CD8-positive, alpha-beta memory T cell (primary cell): ENCODE measurements around the gene NCAM1. TPM values are rescaled to one million over a fixed set of nuclear protein-coding genes. Genes with fewer than 3 reads are reported as not detected.

Experiments
- CTCF ChIA-PET: fragments of 350-600 bp; sonication (Branson Sonifier 250); formaldehyde crosslinking; loops from one replicate; lab custom pipeline; 2021; ENCODE audit warnings: antibody characterized with exemption; lab: Charles Lee
- POLR2A ChIA-PET: fragments of 350-600 bp; sonication (Branson Sonifier 250); formaldehyde crosslinking; loops from one replicate; lab custom pipeline; 2021; ENCODE audit warnings: antibody characterized with exemption; lab: Charles Lee
- DNase-seq, 5 donors: peaks; one replicate each; pipeline versions ENCODE4 v3.0.0 to v3.0.0-alpha.2; 2020 to 2022; ENCODE audit warnings: mixed read lengths in 1 of 5
- H3K27ac ChIP-seq: one replicate; pipeline ENCODE4 v1.7.0; 2013; ENCODE audit warnings: low read depth, mild to moderate bottlenecking, low read length, moderate library complexity
- H3K27me3 ChIP-seq: 2 replicates; pipeline ENCODE4 v1.7.0; 2013; ENCODE audit warnings: low read length, mild to moderate bottlenecking; ENCODE audit not compliant: insufficient read depth, poor library complexity, severe bottlenecking
- H3K36me3 ChIP-seq: 2 replicates; pipeline ENCODE4 v1.7.0; 2013; ENCODE audit warnings: mild to moderate bottlenecking, low read length, moderate library complexity; ENCODE audit not compliant: insufficient read depth
- H3K4me1 ChIP-seq: 2 replicates; pipeline ENCODE4 v1.7.0; 2013; ENCODE audit warnings: mild to moderate bottlenecking, low read length, moderate library complexity; ENCODE audit not compliant: insufficient read depth
- H3K4me3 ChIP-seq: 2 replicates; pipeline ENCODE4 v1.7.0; 2013; ENCODE audit warnings: mild to moderate bottlenecking, low read length
- H3K9me3 ChIP-seq: 2 replicates; pipeline ENCODE4 v1.7.0; 2013; ENCODE audit warnings: mild to moderate bottlenecking, low read length
- H3K27ac Mint-ChIP-seq, 8 donors: one replicate each; pipeline ENCODE4 v1.8.0; 2020 to 2021; ENCODE audit warnings: mixed read lengths in 8 of 8, mild to moderate bottlenecking in 6 of 8, inconsistent platforms in 3 of 8, moderate library complexity in 3 of 8
- H3K27me3 Mint-ChIP-seq, 2 donors: one replicate each; pipeline ENCODE4 v1.8.0; 2020 to 2021; ENCODE audit warnings: mixed read lengths in 2 of 2, mild to moderate bottlenecking in 1 of 2, moderate library complexity in 1 of 2
- H3K36me3 Mint-ChIP-seq, 3 donors: one replicate each; pipeline ENCODE4 v1.8.0; 2020 to 2021; ENCODE audit warnings: mixed read lengths in 3 of 3, inconsistent platforms in 1 of 3, mild to moderate bottlenecking in 1 of 3
- H3K4me1 Mint-ChIP-seq, 3 donors: one replicate each; pipeline ENCODE4 v1.8.0; 2020 to 2021; ENCODE audit warnings: mixed read lengths in 3 of 3, inconsistent platforms in 1 of 3, mild to moderate bottlenecking in 1 of 3
- H3K4me3 Mint-ChIP-seq, 7 donors: one replicate each; pipeline ENCODE4 v1.8.0; 2020 to 2021; ENCODE audit warnings: mixed read lengths in 7 of 7, mild to moderate bottlenecking in 6 of 7, moderate library complexity in 4 of 7, inconsistent platforms in 2 of 7
- H3K9me3 Mint-ChIP-seq, 5 donors: one replicate each; pipeline ENCODE4 v1.8.0; 2020 to 2022; ENCODE audit warnings: mixed read lengths in 5 of 5, mild to moderate bottlenecking in 3 of 5, moderate library complexity in 2 of 5, inconsistent platforms in 1 of 5
- polyA plus RNA-seq: library from polyadenylated mRNA; unstranded; fragments of 300-500 nt; fragmentation: Illumina TruSeq; gene quantifications from one replicate; pipeline ENCODE4 v1.2.3, GENCODE V29; 2021
- total RNA-seq, 2 experiments: library from RNA; stranded (reverse); gene quantifications; one replicate each; pipeline ENCODE4 v1.2.3, GENCODE V29; 2021

Gene NCAM1
- total and polyA plus RNA-seq, 3 experiments from 2014 or later: 0.16 to 1.7 TPM; not detected in 1

DNA sequence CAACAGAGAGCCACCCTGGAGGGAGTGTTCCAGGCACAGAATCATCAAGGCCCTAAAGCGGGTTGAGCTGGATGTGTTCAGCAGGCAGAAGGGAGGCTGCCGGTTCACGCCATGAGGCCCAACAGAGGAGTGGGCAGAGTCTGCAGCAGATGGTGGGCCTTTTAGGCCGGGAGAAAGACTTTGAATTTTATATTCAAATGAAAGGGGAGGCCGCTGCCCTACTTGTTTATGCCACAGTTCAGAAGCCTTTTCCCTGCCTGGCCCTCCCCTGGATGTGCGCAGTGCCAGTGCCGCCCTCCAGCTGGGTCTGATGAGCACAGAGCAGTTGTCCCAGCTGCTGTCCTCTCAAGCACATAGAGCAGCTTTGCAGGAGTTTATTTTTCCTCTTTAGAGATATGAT is 306.3 kb downstream of the NCAM1 start:
- Mint-ChIP-seq H3K4me1 (no peaks in the 10 kb centered on the region), H3K27ac (no peak overlapping the region), H3K36me3 (no peaks in the 10 kb centered on the region), H3K4me3 (no peak overlapping the region), H3K27me3 (peaks cover 0 to 15% of the 10 kb centered on the region in 2 donors), H3K9me3 (no peaks in the 10 kb centered on the region)
- H3K27me3 ChIP-seq: no peaks in the 10 kb centered on the region
- POLR2A ChIA-PET: no interaction called here
- no peaks in the 10 kb centered on the region for H3K4me1 ChIP-seq
- no peaks in the 10 kb centered on the region for H3K9me3 ChIP-seq
- no peak for DNase-seq
- no peak overlapping the region for H3K4me3 ChIP-seq
- H3K36me3 ChIP-seq: no peaks in the 10 kb centered on the region
- CTCF ChIA-PET: no interaction called here
- H3K27ac ChIP-seq: no peak overlapping the region

DNA sequence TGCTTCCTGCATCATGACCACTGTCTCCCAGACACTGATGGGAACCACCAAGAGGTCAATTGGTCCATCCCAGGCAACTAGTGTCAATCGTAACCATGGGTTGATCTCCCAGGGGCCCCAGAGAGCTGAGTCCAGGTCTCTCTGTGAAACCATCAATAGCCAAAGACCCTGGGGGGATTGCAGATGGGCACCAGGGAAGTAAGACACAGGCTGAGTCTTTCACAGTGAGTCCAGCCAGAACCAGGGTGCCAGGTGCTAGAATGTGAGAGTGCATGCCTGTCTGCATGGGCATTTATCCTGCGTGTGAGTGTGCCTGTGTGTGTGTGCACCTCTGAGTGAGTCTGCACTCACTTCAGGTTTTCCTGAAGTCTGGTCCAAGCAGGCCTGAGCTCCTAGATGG is 307.9 kb downstream of the NCAM1 start:
- DNase-seq: no peak
- Histone ChIP-seq H3K27ac (no peak overlapping the region), H3K4me1 (no peaks in the 10 kb centered on the region), H3K27me3 (no peaks in the 10 kb centered on the region), H3K4me3 (no peak overlapping the region), H3K9me3 (no peaks in the 10 kb centered on the region), H3K36me3 (no peaks in the 10 kb centered on the region)
- Mint-ChIP-seq H3K9me3 (no peaks in the 10 kb centered on the region), H3K4me3 (no peak overlapping the region), H3K27ac (no peak overlapping the region), H3K36me3 (no peaks in the 10 kb centered on the region), H3K4me1 (no peaks in the 10 kb centered on the region), H3K27me3 (peaks cover 0 to 21% of the 10 kb centered on the region in 2 donors)
- CTCF ChIA-PET: no interaction called here
- POLR2A ChIA-PET: no interaction called here

DNA sequence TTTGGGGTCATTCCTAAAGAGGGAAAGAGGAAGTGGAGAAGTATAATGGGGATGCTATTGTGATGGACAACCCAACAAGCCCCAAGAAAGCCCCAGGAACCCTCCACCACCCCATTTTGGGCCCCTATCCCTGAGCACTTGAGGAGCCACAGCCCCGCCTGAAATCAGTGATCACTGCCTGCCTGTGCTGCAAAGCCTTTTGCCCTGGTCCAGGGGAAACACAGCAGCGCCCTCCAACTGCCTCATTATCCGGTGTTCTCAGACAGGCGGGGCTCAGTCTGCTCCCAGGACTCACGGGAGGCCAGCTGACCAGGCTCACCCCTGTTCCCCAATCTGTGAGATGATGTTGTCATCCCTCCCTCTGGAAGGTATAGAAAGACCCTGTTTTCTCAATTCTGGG is 308.4 kb downstream of the NCAM1 start:
- no peaks in the 10 kb centered on the region for H3K27me3 ChIP-seq
- Mint-ChIP-seq H3K4me3 (no peak overlapping the region), H3K9me3 (no peaks in the 10 kb centered on the region), H3K4me1 (no peaks in the 10 kb centered on the region), H3K36me3 (no peaks in the 10 kb centered on the region), H3K27ac (no peak overlapping the region), H3K27me3 (peaks cover 0 to 21% of the 10 kb centered on the region in 2 donors)
- no peak for DNase-seq
- no peaks in the 10 kb centered on the region for H3K36me3 ChIP-seq
- ChIA-PET POLR2A (no interaction called here), CTCF (no interaction called here)
- no peaks in the 10 kb centered on the region for H3K4me1 ChIP-seq
- H3K4me3 ChIP-seq: no peak overlapping the region
- H3K9me3 ChIP-seq: no peaks in the 10 kb centered on the region
- H3K27ac ChIP-seq: no peak overlapping the region

DNA sequence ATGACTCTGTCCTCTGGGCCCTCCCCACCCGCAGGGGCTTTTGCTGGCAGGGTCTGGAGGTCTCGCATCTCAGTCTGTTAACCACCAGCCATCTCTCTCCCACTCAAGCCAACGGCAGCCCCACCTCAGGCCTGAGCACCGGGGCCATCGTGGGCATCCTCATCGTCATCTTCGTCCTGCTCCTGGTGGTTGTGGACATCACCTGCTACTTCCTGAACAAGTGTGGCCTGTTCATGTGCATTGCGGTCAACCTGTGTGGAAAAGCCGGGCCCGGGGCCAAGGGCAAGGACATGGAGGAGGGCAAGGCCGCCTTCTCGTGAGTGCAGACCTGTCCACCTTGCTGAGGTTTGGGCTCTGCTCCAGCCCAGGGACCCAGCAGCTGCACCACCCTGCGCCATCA is 308.9 kb downstream of the NCAM1 start:
- Histone ChIP-seq H3K27ac (no peak overlapping the region), H3K9me3 (no peaks in the 10 kb centered on the region), H3K4me3 (no peak overlapping the region), H3K36me3 (no peaks in the 10 kb centered on the region), H3K27me3 (no peaks in the 10 kb centered on the region), H3K4me1 (no peaks in the 10 kb centered on the region)
- CTCF ChIA-PET: no interaction called here
- Mint-ChIP-seq H3K4me3 (no peak overlapping the region), H3K9me3 (no peaks in the 10 kb centered on the region), H3K4me1 (no peaks in the 10 kb centered on the region), H3K27ac (no peak overlapping the region), H3K27me3 (peaks cover 0 to 21% of the 10 kb centered on the region in 2 donors), H3K36me3 (no peaks in the 10 kb centered on the region)
- no peak for DNase-seq
- POLR2A ChIA-PET: no interaction called here

DNA sequence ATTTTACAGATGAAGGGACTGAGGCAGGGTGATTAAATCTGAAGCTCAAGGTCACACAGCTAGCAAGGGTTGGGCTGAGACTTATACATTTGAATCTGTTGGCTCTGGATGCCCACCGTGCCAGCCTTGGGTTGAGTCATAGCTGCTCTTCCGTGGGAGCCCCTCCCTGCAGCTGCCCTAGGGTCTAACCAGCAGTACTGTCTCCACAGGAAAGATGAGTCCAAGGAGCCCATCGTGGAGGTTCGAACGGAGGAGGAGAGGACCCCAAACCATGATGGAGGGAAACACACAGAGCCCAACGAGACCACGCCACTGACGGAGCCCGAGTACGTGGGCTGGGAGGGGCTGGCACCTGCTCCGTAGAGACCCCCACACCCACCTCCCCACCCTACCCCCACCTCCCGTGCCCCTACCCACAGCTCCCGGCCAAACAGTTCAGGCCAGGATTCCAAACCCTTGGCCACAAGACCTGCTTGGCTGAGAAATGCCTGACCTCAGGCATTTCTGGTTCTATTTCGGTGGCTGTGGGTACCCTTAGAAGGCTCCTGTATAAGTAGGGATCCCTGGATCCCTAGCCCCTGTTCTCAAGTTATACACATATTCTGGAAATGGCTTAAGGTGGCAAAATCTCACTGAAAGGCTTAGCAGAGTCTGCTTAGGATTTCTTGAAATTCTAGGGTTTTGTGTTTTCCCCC is 310.5 kb downstream of the NCAM1 start:
- CTCF ChIA-PET: no interaction called here
- Mint-ChIP-seq H3K9me3 (no peaks in the 10 kb centered on the region), H3K27me3 (peaks cover 2 to 16% of the 10 kb centered on the region in 2 donors), H3K36me3 (no peaks in the 10 kb centered on the region), H3K4me3 (no peak overlapping the region), H3K4me1 (no peaks in the 10 kb centered on the region), H3K27ac (no peak overlapping the region)
- DNase-seq: no peak
- H3K4me1 ChIP-seq: no peaks in the 10 kb centered on the region
- no peak overlapping the region for H3K27ac ChIP-seq
- H3K4me3 ChIP-seq: no peak overlapping the region
- no peaks in the 10 kb centered on the region for H3K9me3 ChIP-seq
- POLR2A ChIA-PET: no interaction called here
- no peaks in the 10 kb centered on the region for H3K27me3 ChIP-seq
- H3K36me3 ChIP-seq: no peaks in the 10 kb centered on the region

DNA sequence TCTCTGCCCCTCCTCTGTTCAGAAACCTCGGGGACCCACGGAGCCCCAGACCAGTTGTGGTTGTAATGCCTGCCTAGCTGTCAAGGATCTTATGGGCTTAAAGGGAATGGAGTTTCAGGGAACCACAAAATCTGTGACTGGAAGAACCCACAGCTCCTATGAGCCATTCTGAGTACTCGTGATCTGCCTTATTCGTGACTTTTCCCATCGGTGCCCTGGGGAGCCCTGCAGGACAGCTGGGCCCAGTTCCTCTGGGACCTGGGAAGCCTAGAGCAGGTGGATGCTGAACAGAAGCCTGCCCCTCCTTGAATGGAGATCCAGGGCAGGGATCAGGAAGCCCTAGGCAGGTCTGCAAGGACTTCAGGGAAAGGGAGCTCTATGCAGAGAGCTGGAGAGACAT is 311.1 kb downstream of the NCAM1 start:
- Mint-ChIP-seq H3K4me1 (no peaks in the 10 kb centered on the region), H3K4me3 (no peak overlapping the region), H3K27ac (no peak overlapping the region), H3K36me3 (no peaks in the 10 kb centered on the region), H3K27me3 (peaks cover 2 to 16% of the 10 kb centered on the region in 2 donors), H3K9me3 (no peaks in the 10 kb centered on the region)
- ChIA-PET POLR2A (no interaction called here), CTCF (no interaction called here)
- H3K4me1 ChIP-seq: no peaks in the 10 kb centered on the region
- H3K9me3 ChIP-seq: no peaks in the 10 kb centered on the region
- no peak for DNase-seq
- no peak overlapping the region for H3K27ac ChIP-seq
- H3K4me3 ChIP-seq: no peak overlapping the region
- no peaks in the 10 kb centered on the region for H3K36me3 ChIP-seq
- no peaks in the 10 kb centered on the region for H3K27me3 ChIP-seq

DNA sequence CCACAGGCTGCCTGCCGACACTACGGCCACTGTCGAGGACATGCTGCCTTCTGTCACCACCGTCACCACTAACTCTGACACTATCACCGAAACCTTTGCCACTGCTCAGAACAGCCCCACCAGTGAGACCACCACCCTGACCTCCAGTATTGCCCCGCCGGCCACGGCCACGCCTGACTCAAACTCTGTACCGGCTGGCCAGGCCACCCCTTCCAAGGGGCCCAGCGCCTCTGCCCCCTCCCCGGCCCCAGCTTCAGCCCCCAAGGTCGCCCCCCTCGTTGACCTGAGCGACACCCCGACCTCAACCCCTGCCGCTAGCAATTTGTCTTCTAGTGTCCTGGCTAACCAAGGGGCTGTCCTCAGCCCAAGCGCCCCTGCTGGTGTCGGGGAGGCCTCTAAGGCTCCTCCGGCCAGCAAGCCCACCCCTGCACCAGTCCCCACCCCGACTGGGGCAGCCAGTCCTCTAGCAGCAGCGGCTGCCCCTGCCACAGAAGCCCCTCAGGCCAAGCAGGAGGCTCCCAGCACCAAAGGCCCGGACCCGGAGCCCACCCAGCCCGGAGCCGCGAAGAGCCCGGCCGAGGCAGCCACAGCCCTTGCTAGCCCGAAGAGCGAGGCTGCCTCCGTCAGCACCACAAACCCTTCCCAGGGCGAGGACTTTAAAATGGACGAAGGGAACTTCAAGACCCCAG is 311.9 kb downstream of the NCAM1 start:
- H3K4me1 ChIP-seq: no peaks in the 10 kb centered on the region
- H3K36me3 ChIP-seq: no peaks in the 10 kb centered on the region
- ChIA-PET POLR2A (no interaction called here), CTCF (no interaction called here)
- DNase-seq: no peak
- Mint-ChIP-seq H3K36me3 (no peaks in the 10 kb centered on the region), H3K9me3 (no peaks in the 10 kb centered on the region), H3K4me1 (no peaks in the 10 kb centered on the region), H3K4me3 (no peak overlapping the region), H3K27ac (no peak overlapping the region), H3K27me3 (peaks cover 2 to 16% of the 10 kb centered on the region in 2 donors)
- H3K27ac ChIP-seq: no peak overlapping the region
- H3K9me3 ChIP-seq: no peaks in the 10 kb centered on the region
- H3K27me3 ChIP-seq: no peaks in the 10 kb centered on the region
- H3K4me3 ChIP-seq: no peak overlapping the region

DNA sequence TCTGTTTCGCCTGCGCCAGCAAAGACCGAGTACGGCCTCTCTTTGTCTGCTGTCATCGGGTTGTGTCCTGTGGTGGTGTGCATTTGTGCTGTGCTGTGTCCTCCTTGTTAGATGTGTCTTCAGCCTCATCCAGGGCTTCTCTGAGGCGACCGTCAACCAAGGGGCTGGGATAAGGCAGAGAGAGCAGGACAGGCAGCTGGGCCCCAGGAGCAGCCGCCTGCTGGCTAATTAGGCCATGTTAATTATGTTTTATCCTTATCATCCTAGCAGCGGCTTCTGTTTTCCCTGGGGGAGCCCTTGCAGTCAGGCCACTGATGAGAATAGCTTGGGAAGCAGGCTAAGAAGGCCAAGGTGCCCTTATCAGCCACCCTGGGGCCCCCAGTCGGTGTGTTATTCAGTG is 312.5 kb downstream of the NCAM1 start:
- no peak overlapping the region for H3K4me3 Mint-ChIP-seq
- ChIA-PET CTCF (no interaction called here), POLR2A (no interaction called here)
- no peaks in the 10 kb centered on the region for H3K9me3 ChIP-seq
- peaks cover 2 to 16% of the 10 kb centered on the region in 2 donors for H3K27me3 Mint-ChIP-seq
- H3K9me3 Mint-ChIP-seq: no peaks in the 10 kb centered on the region
- no peak overlapping the region for H3K27ac ChIP-seq
- no peaks in the 10 kb centered on the region for H3K4me1 Mint-ChIP-seq
- H3K27ac Mint-ChIP-seq: no peak overlapping the region
- H3K4me1 ChIP-seq: no peaks in the 10 kb centered on the region
- H3K36me3 ChIP-seq: no peaks in the 10 kb centered on the region
- no peak overlapping the region for H3K4me3 ChIP-seq
- DNase-seq: no peak
- H3K36me3 Mint-ChIP-seq: no peaks in the 10 kb centered on the region
- H3K27me3 ChIP-seq: no peaks in the 10 kb centered on the region
